GM12878 (cell line): ENCODE measurements around the gene TRAPPC2. TPM values are rescaled to one million over a fixed set of nuclear protein-coding genes. Genes with fewer than 3 reads are reported as not detected.

Experiments used
- ATAC-seq: fragments of 200-7000 bp; cut with Tn5 transposase; 3 replicates; pipeline ENCODE4 v1.9.1; 2020; ENCODE audit warnings: mild to moderate bottlenecking, moderate library complexity
- BruUV-seq: library from RNA; stranded (reverse); fragments of 400-500 nt; replicated peaks from 2 replicates; lab custom pipeline; 2021; lab: Mats Ljungman, UMichigan
- CTCF ChIA-PET: fragments of 300-600 bp; sonication (Branson Sonifier 250); formaldehyde crosslinking; extraction: SDS; loops from one replicate; lab custom pipeline; 2021; ENCODE audit warnings: inconsistent platforms; lab: Yijun Ruan, JAX
- POLR2A ChIA-PET: fragments of 350-600 bp; formaldehyde crosslinking; extraction: SDS; loops from one replicate; lab custom pipeline; 2021; ENCODE audit warnings: inconsistent platforms; lab: Charles Lee
- RAD21 ChIA-PET: fragments of 300-600 bp; sonication (Branson Sonifier 250); formaldehyde crosslinking; loops from one replicate; lab custom pipeline; 2023; ENCODE audit warnings: antibody characterized with exemption; ENCODE audit not compliant: unreplicated experiment; lab: Charles Lee
- SMC1A ChIA-PET: fragments of 300-600 bp; sonication (Branson Sonifier 250); formaldehyde crosslinking; loops from one replicate; lab custom pipeline; 2023; ENCODE audit not compliant: unreplicated experiment, uncharacterized antibody; lab: Charles Lee
- DNase-seq: peaks from one replicate; pipeline ENCODE4 v3.0.0-alpha.2; 2011; ENCODE audit warnings: low read depth, low spot score
- FAIRE-seq: peaks from 3 replicates; lab custom pipeline; 2011; peaks lifted over from hg19 to GRCh38; lab: Jason Lieb, UNC
- H2AFZ ChIP-seq: 2 replicates; pipeline ENCODE4 v1.6.0; 2011; ENCODE audit warnings: low read depth, low read length, control low read depth; ENCODE audit not compliant: control insufficient read depth
- H3K27ac ChIP-seq: 2 replicates; pipeline ENCODE4 v1.5.1; 2011; ENCODE audit warnings: control low read depth; ENCODE audit not compliant: control insufficient read depth, insufficient read depth
- H3K27me3 ChIP-seq, 2 experiments: replicated peaks in 1 of 2; 2 replicates each; pipeline versions ENCODE4 v1.6.0 to v1.6.1; 2011; ENCODE audit warnings: low read length in 1 of 2; ENCODE audit not compliant: control insufficient read depth in 2 of 2, insufficient read depth in 2 of 2
- H3K36me3 ChIP-seq, 2 experiments: 2 replicates each; pipeline ENCODE4 v1.5.1; 2011; ENCODE audit warnings: low read length in 1 of 2; ENCODE audit not compliant: control insufficient read depth in 2 of 2, insufficient read depth in 2 of 2
- H3K4me1 ChIP-seq: 2 replicates; pipeline ENCODE4 v1.6.1; 2011; ENCODE audit warnings: mild to moderate bottlenecking, low read length, moderate library complexity, mixed read lengths; ENCODE audit not compliant: control insufficient read depth, insufficient read depth
- H3K4me2 ChIP-seq: 2 replicates; pipeline ENCODE4 v1.6.0; 2011; ENCODE audit warnings: control low read depth; ENCODE audit not compliant: control insufficient read depth, insufficient read depth
- H3K4me3 ChIP-seq: fragments of 200-600 bp; sonication (generic); 2 replicates; pipeline ENCODE4 v1.5.1; 2016
- H3K79me2 ChIP-seq: 2 replicates; pipeline ENCODE4 v1.6.0; 2011; ENCODE audit warnings: low read length; ENCODE audit not compliant: control insufficient read depth, insufficient read depth
- H3K9ac ChIP-seq: 2 replicates; pipeline ENCODE4 v1.8.0; 2011; ENCODE audit warnings: low read length, control low read depth, mixed read lengths; ENCODE audit not compliant: control insufficient read depth, insufficient read depth
- H3K9me3 ChIP-seq: replicated peaks from 3 replicates; pipeline ENCODE4 v1.5.1; 2011; ENCODE audit warnings: mild to moderate bottlenecking, low read length; ENCODE audit not compliant: control insufficient read depth, insufficient read depth
- H4K20me1 ChIP-seq: 2 replicates; pipeline ENCODE4 v1.6.0; 2011; ENCODE audit not compliant: control insufficient read depth, insufficient read depth
- ASH2L ChIP-seq: fragments of 300-600, 200-600 bp; sonication (generic); IDR thresholded peaks from 2 replicates; pipeline ENCODE4 v1.6.1; 2017; ENCODE audit warnings: low read depth, mild to moderate bottlenecking, borderline replicate concordance
- BACH1 ChIP-seq: fragments of 450-650 bp; IDR thresholded peaks from 2 replicates; pipeline ENCODE4 v1.6.1; 2017; ENCODE audit warnings: mild to moderate bottlenecking, borderline replicate concordance
- BHLHE40 ChIP-seq, 2 experiments: fragments of 450-650 bp in 1 of 2; IDR thresholded peaks; 2 replicates each; pipeline ENCODE4 v1.6.1; 2011 to 2017; ENCODE audit warnings: low read depth in 2 of 2, borderline replicate concordance in 1 of 2, improper control_type of control experiment in 1 of 2, low read length in 1 of 2, mild to moderate bottlenecking in 1 of 2
- POLR2AphosphoS5 ChIP-seq: IDR thresholded peaks from 2 replicates; pipeline ENCODE4 v1.6.1; 2011; ENCODE audit warnings: mild to moderate bottlenecking, low read length, inconsistent platforms
- ZNF24 ChIP-seq: fragments of 450-650 bp; IDR thresholded peaks from 2 replicates; pipeline ENCODE4 v1.6.1; 2017; ENCODE audit warnings: antibody characterized with exemption, mild to moderate bottlenecking
- WGBS: methylation state at CpG from one replicate; pipeline ENCODE4 v1.1.6; 2016; ENCODE audit warnings: low lambda C conversion rate; ENCODE audit not compliant: insufficient replicate concordance, insufficient coverage; ENCODE audit errors: missing lambda C conversion rate; 5-methylcytosine and 5-hydroxymethylcytosine counted together
- in situ Hi-C: fragments of 300-500 bp; cut with MboI; formaldehyde crosslinking; loops from 9 replicates; pipeline ENCODE4 v1.14.3; 2018; ENCODE audit warnings: mixed read lengths
- intact Hi-C: fragments of 100-400 bp; cut with micrococcal nuclease; formaldehyde crosslinking; loops from one replicate; pipeline ENCODE4 v1.14.2; 2022; ENCODE audit not compliant: unreplicated experiment
- polyA plus RNA-seq, 11 experiments: library from polyadenylated mRNA; depleted of rRNA in 4 of 11; unstranded in 6 of 11; stranded (reverse) in 5 of 11; fragments of >200 nt; fragmentation: Nextera tagmentation in 4 of 11; fragmentation: Illumina TruSeq in 1 of 11; extraction: Ambion mirVana in 4 of 11; extraction: Trizol in 1 of 11; gene quantifications; 1 replicate in 1 of 11; 2 replicates in 10 of 11; pipeline versions ENCODE4 v1.2.1 to v1.2.3, GENCODE V29; 2011 to 2016; ENCODE audit warnings: inconsistent platforms in 2 of 11, missing spikeins in 2 of 11, low read depth in 1 of 11
- total RNA-seq, 4 experiments: library from RNA; depleted of rRNA in 3 of 4; stranded (reverse); fragments of >200 nt in 3 of 4; fragmentation: Illumina TruSeq in 1 of 4; extraction: Trizol in 1 of 4; gene quantifications; 2 replicates each; pipeline versions ENCODE4 v1.2.1 to v1.2.3, GENCODE V29; 2013 to 2021
- TF ChIP-seq, protein P1 (sequence below): IDR thresholded peaks from 2 replicates; pipeline ENCODE4 v1.6.1; 2012; ENCODE audit warnings: low read depth, low read length, improper control_type of control experiment
- TF ChIP-seq, protein P2 (sequence below): fragments of 450-650 bp; conservative IDR thresholded peaks from 2 replicates; pipeline ENCODE4 v1.6.1; 2017; ENCODE audit warnings: mild to moderate bottlenecking, moderate library complexity
- TF ChIP-seq, protein P3 (sequence below): fragments of 450-650 bp; IDR thresholded peaks from 2 replicates; pipeline ENCODE4 v1.6.1; 2016; ENCODE audit warnings: mild to moderate bottlenecking

The TRAPPC2 gene
- total and polyA plus RNA-seq, 10 of the 15 experiments (the other 5 are each of a cell fraction or from before 2014, with no cell fraction given) = 12.4 to 28.4 (median 21.3) TPM

DNA sequence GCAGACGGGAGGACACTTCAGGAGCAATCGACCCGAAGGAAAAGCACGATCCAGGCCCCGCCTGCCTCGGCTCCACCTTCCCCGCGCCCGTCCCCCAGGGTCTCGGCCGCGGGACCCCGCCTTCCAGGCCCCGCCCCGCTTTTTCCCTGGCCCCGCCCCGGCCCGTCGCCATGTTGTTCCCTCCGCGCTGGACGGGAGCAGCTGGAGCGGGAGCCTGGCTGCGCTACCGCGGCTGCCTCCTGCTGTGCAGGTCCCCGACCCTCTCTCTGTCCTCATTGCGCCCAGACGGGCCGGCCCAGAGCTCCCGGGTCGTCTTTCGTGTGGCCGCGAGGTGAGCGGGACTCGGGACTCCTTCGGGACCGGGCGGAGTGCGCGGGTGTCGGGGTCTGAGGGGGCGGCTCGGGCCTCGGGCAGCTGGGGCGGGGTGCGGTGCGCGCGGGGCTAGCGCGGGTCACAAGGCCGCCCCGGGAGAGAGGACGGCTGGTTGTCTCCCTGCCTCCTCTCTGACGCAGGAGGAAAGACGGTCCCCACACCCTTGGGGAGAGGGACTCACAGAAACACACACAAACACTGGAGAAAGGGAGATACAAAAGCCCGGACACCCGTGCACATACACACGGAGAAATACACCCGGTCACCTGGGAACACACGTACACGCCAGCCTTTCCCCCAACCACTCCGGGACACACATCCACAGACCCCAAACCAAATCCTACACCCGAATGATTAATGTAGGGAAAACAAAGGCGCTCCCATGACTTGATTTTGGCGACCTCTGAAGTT, 45.3 kb downstream of the TRAPPC2 start, which contains the start of gene RAB9A (continued):
- TF ChIP-seq, protein P1, sequence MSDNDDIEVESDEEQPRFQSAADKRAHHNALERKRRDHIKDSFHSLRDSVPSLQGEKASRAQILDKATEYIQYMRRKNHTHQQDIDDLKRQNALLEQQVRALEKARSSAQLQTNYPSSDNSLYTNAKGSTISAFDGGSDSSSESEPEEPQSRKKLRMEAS = no peak
- TF ChIP-seq ZNF24 (no peak), ASH2L (0 out of 2 replicates have a peak, but pooled peaks have one; percentile 36), BACH1 (peak; percentile 46; the same call in 1 of the 2 replicates)
- TF ChIP-seq, protein P2, sequence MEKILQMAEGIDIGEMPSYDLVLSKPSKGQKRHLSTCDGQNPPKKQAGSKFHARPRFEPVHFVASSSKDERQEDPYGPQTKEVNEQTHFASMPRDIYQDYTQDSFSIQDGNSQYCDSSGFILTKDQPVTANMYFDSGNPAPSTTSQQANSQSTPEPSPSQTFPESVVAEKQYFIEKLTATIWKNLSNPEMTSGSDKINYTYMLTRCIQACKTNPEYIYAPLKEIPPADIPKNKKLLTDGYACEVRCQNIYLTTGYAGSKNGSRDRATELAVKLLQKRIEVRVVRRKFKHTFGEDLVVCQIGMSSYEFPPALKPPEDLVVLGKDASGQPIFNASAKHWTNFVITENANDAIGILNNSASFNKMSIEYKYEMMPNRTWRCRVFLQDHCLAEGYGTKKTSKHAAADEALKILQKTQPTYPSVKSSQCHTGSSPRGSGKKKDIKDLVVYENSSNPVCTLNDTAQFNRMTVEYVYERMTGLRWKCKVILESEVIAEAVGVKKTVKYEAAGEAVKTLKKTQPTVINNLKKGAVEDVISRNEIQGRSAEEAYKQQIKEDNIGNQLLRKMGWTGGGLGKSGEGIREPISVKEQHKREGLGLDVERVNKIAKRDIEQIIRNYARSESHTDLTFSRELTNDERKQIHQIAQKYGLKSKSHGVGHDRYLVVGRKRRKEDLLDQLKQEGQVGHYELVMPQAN = peak; percentile 51; the same call in 1 of the 2 replicates
- TF ChIP-seq, all 136 proteins: peak for 21

DNA sequence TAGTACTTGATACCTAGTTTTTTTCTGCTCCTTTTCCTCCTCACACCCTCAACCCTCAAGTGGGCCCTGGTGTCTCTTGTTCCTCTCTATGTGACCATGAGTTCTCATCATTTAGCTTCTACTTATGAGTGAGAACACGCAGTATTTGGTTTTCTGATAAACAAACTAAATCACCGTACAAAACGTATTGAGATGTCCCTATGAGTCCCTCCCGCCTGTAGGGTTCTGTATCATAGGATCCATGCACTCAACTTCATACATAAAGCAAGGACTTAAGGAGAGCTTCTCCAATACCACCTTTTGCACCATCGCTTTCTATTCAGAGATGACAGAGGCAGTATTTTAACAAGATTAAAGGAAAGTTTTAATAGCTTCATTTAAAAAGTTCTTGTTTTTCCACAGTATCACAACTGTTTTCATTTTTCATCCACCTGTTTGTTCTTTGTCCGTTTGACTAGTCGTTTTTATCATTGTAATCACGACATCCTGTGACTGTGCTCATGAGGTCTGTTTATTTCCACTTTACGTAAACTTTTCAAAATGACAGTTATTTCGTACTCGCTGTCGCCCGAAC, 45.9 kb downstream of the TRAPPC2 start:
- CTCF ChIA-PET = interaction anchor here (1.0 to 3.2 kb wide), 12 partner anchors 9 to 63 kb away, joined by 3 to 16 read pairs (median 5); no protein-coding TSS in a partner anchor
- TSS peak; percentile 95 for BruUV-seq
- H4K20me1 ChIP-seq = no peaks in the 10 kb centered on the region
- H3K4me3 ChIP-seq = peak overlapping the region; percentile 84
- peak; percentile 0; the same call in 1 of the 3 replicates for ATAC-seq
- H3K4me1 ChIP-seq = peaks cover 16% of the 10 kb centered on the region
- H3K36me3 ChIP-seq = no peaks in the 10 kb centered on the region
- TF ChIP-seq BHLHE40 (IDR thresholded peaks at IDR 0.05; ENCODE audit: borderline replicate concordance in 1 of 2, low read depth in 2 of 2, low read length in 1 of 2) = no peak
- TF ChIP-seq POLR2AphosphoS5 = peak; percentile 3; the same call in 1 of the 2 replicates
- TF ChIP-seq, protein P3, sequence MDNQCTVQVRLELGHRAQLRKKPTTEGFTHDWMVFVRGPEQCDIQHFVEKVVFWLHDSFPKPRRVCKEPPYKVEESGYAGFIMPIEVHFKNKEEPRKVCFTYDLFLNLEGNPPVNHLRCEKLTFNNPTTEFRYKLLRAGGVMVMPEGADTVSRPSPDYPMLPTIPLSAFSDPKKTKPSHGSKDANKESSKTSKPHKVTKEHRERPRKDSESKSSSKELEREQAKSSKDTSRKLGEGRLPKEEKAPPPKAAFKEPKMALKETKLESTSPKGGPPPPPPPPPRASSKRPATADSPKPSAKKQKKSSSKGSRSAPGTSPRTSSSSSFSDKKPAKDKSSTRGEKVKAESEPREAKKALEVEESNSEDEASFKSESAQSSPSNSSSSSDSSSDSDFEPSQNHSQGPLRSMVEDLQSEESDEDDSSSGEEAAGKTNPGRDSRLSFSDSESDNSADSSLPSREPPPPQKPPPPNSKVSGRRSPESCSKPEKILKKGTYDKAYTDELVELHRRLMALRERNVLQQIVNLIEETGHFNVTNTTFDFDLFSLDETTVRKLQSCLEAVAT = 0 out of 2 replicates have a peak, but pooled peaks have one; percentile 38
- FAIRE-seq = no peak
- DNase-seq = no peak
- RAD21 ChIA-PET = interaction anchor here (0.6 to 7.0 kb wide), 15 partner anchors 9 to 1464 kb away, joined by 3 to 68 read pairs (median 4); partner anchors contain the start of genes GEMIN8, OFD1 and TRAPPC2
- in situ Hi-C loops (no loop called here), intact Hi-C loops (loop anchor here (5.0 kb wide), 1 partner anchor 606 kb away; no protein-coding TSS in a partner anchor)
- WGBS = 9% methylated on average over 13 of the region's 13 CpGs
- peak overlapping the region; percentile 77 for H2AFZ ChIP-seq
- H3K4me2 ChIP-seq = peak overlapping the region; percentile 75
- no peaks in the 10 kb centered on the region for H3K9me3 ChIP-seq
- peak overlapping the region; percentile 91 for H3K27ac ChIP-seq
- POLR2A ChIA-PET = interaction anchor here (0.8 to 5.1 kb wide), 12 partner anchors 9 to 166 kb away, joined by 3 to 49 read pairs (median 6); partner anchors contain the start of genes OFD1 and TRAPPC2
- H3K79me2 ChIP-seq = peaks cover 47% of the 10 kb centered on the region
- peak overlapping the region; percentile 93 for H3K9ac ChIP-seq
- SMC1A ChIA-PET = interaction anchor here (0.6 to 6.4 kb wide), 18 partner anchors 9 to 340 kb away, joined by 3 to 79 read pairs (median 6); partner anchors contain the start of genes OFD1 and TRAPPC2
- no peaks in the 10 kb centered on the region for H3K27me3 ChIP-seq
